Mesothelial cell of epicardium (in vitro differentiated cells): Measurements from ENCODE around the gene TMEM204. TPM values are rescaled to one million over a fixed set of nuclear protein-coding genes. Genes with fewer than 3 reads are reported as not detected.

ENCODE experiments used
- DNase-seq, 2 experiments: peaks; one replicate each; pipeline ENCODE4 v3.0.0; 2021; ENCODE audit warnings: low spot score in 2 of 2; ENCODE audit not compliant: unreplicated experiment in 2 of 2
- H3K27ac Mint-ChIP-seq: 2 replicates; pipeline ENCODE4 v1.8.0; 2021; ENCODE audit warnings: mixed read lengths
- H3K27me3 Mint-ChIP-seq: 2 replicates; pipeline ENCODE4 v1.8.0; 2021; ENCODE audit warnings: low read depth, mixed read lengths
- H3K36me3 Mint-ChIP-seq: 2 replicates; pipeline ENCODE4 v1.8.0; 2021; ENCODE audit warnings: mixed read lengths
- H3K4me1 Mint-ChIP-seq: 2 replicates; pipeline ENCODE4 v1.8.0; 2021; ENCODE audit warnings: mixed read lengths
- H3K4me3 Mint-ChIP-seq: 2 replicates; pipeline ENCODE4 v1.8.0; 2021; ENCODE audit warnings: mild to moderate bottlenecking, moderate library complexity, mixed read lengths
- H3K9me3 Mint-ChIP-seq: 2 replicates; pipeline ENCODE4 v1.8.0; 2021; ENCODE audit warnings: mixed read lengths
- CTCF ChIP-seq: fragments of 200-600 bp; sonication (generic); IDR thresholded peaks from one replicate; pipeline ENCODE4 v1.5.0; 2021; ENCODE audit warnings: antibody characterized with exemption; ENCODE audit not compliant: unreplicated experiment
- total RNA-seq: library from RNA; stranded (reverse); gene quantifications from 3 replicates; pipeline ENCODE4 v1.2.1, GENCODE V29; 2021

The TMEM204 gene
- total RNA-seq, 1 donor from 2014 or later, result 7.7 TPM

GRCh38 chr16:1488619-1489018 lies 44.8 kb upstream of the TMEM204 start, which contains the start of gene PTX4:
Gene PTX4 (minus strand): TSS chr16:1488944. CDS start chr16:1488909, 35 bp downstream.
- Mint-ChIP-seq H3K9me3 (no peaks in the 10 kb centered on the region), H3K27ac (no peak within 1 kb of the TSS), H3K4me1 (peaks cover 7% of the 10 kb centered on the region)

GRCh38 chr16:1489077-1489476 lies 44.4 kb upstream of the TMEM204 start:
- Mint-ChIP-seq H3K36me3 (no peaks in the 10 kb centered on the region), H3K27ac (no peak overlapping the region), H3K9me3 (no peaks in the 10 kb centered on the region), H3K4me1 (peaks cover 9% of the 10 kb centered on the region), H3K4me3 (no peak overlapping the region), H3K27me3 (peaks cover 5% of the 10 kb centered on the region)
- no peak for TF ChIP-seq CTCF
- DNase-seq, result no peak

More at GRCh38 chr16:1488619-1489018, 44.8 kb upstream of the TMEM204 start, which contains the start of gene PTX4:
- Mint-ChIP-seq H3K4me3 (no peak within 1 kb of the TSS), H3K36me3 (no peaks in the 10 kb centered on the region), H3K27me3 (peaks cover 8% of the 10 kb centered on the region)
- TF ChIP-seq CTCF, result no peak
- no peak for DNase-seq

GRCh38 chr16:1491327-1491726 lies 42.1 kb upstream of the TMEM204 start:
- H3K9me3 Mint-ChIP-seq, result no peaks in the 10 kb centered on the region
- DNase-seq, result no peak
- H3K36me3 Mint-ChIP-seq, result no peaks in the 10 kb centered on the region
- no peak overlapping the region for H3K4me3 Mint-ChIP-seq
- no peaks in the 10 kb centered on the region for H3K27me3 Mint-ChIP-seq
- peaks cover 13% of the 10 kb centered on the region for H3K4me1 Mint-ChIP-seq
- no peak for TF ChIP-seq CTCF
- no peak overlapping the region for H3K27ac Mint-ChIP-seq

- Mint-ChIP-seq H3K36me3 (no peaks in the 10 kb centered on the region), H3K27me3 (no peaks in the 10 kb centered on the region), H3K27ac (peak overlapping the region; percentile 93), H3K4me1 (peaks cover 13% of the 10 kb centered on the region), H3K4me3 (peak overlapping the region; percentile 85), H3K9me3 (no peaks in the 10 kb centered on the region)
- no peak for TF ChIP-seq CTCF
- DNase-seq, result no peak
These were observed 41.2 kb upstream of the TMEM204 start for GRCh38 chr16:1492082-1492922.

- H3K9me3 Mint-ChIP-seq, result no peaks in the 10 kb centered on the region
- no peaks in the 10 kb centered on the region for H3K27me3 Mint-ChIP-seq
- H3K36me3 Mint-ChIP-seq, result peaks cover under 1% of the 10 kb centered on the region
- DNase-seq, result peak; percentile 84 to 90
- peak within 1 kb of the TSS; percentile 85 for H3K4me3 Mint-ChIP-seq
- TF ChIP-seq CTCF, result no peak
- peak within 1 kb of the TSS; percentile 93 for H3K27ac Mint-ChIP-seq
- peaks cover 13% of the 10 kb centered on the region for H3K4me1 Mint-ChIP-seq
These were observed 40.3 kb upstream of the TMEM204 start, which contains the start of gene TELO2 for GRCh38 chr16:1492923-1493745. Gene TELO2 (plus strand): TSS chr16:1493360. CDS start chr16:1494282, 922 bp downstream.
